Stimulated activated naive CD8-positive, alpha-beta T cell treated with anti-CD3 and anti-CD28 coated beads, Interleukin-15, amount 100 ng/mL, for 72 hours (primary cell): Measurements from ENCODE around the gene ERICH4.
"Not testable (repeated sequence)": the region's sequence is repeated elsewhere in the genome, so short reads cannot be mapped to it uniquely, and the experiment has no call there.

Source experiments
- ATAC-seq: fragments of 150-1000 bp; cut with Tn5 transposase; 2 replicates; pipeline ENCODE4 v1.10.0; 2021; ENCODE audit warnings: mild to moderate bottlenecking, moderate library complexity
- DNase-seq, 2 donors: peaks; one replicate each; pipeline ENCODE4 v3.0.0; 2021 to 2022
- H3K27ac Mint-ChIP-seq, 2 donors: one replicate each; pipeline ENCODE4 v1.8.0; 2022; ENCODE audit warnings: mild to moderate bottlenecking in 2 of 2, mixed read lengths in 2 of 2, moderate library complexity in 2 of 2
- H3K27me3 Mint-ChIP-seq: one replicate; pipeline ENCODE4 v1.8.0; 2022; ENCODE audit warnings: mixed read lengths
- H3K4me1 Mint-ChIP-seq: one replicate; pipeline ENCODE4 v1.8.0; 2022; ENCODE audit warnings: mild to moderate bottlenecking, mixed read lengths
- H3K4me3 Mint-ChIP-seq, 2 donors: one replicate each; pipeline ENCODE4 v1.8.0; 2022; ENCODE audit warnings: mild to moderate bottlenecking in 2 of 2, mixed read lengths in 2 of 2, moderate library complexity in 1 of 2
- H3K9me3 Mint-ChIP-seq, 2 donors: one replicate each; pipeline ENCODE4 v1.8.0; 2022; ENCODE audit warnings: mixed read lengths in 2 of 2

Gene ERICH4

GRCh38 chr19:41442473-41443355, at the start of gene ERICH4:
Gene ERICH4 (plus strand): TSS chr19:41443156. CDS start chr19:41443170, 14 bp downstream.
- no peak for ATAC-seq
- peak within 1 kb of the TSS in 1 of 2 donors; percentile 6 for H3K27ac Mint-ChIP-seq

GRCh38 chr19:41395355-41395754, 47.6 kb upstream of the ERICH4 start:
- peak overlapping the region in 1 of 2 donors; percentile 49 for H3K27ac Mint-ChIP-seq

More at GRCh38 chr19:41442473-41443355, at the start of gene ERICH4:
- DNase-seq: no peak
- peaks cover 7% of the 10 kb centered on the region for H3K27me3 Mint-ChIP-seq
- no peak within 1 kb of the TSS for H3K4me3 Mint-ChIP-seq
- H3K4me1 Mint-ChIP-seq: peaks cover 5% of the 10 kb centered on the region
- H3K9me3 Mint-ChIP-seq: no peaks in the 10 kb centered on the region

GRCh38 chr19:41397086-41398049, 45.6 kb upstream of the ERICH4 start, which contains the start of the genes BCKDHA and EXOSC5:
Gene BCKDHA (plus strand): TSS chr19:41397818. CDS start chr19:41397828, 10 bp downstream.
Gene EXOSC5 (minus strand): TSS chr19:41397359. CDS start chr19:41397328, 31 bp downstream.
- peak; percentile 98 for ATAC-seq
- Mint-ChIP-seq H3K27me3 (no peaks in the 10 kb centered on the region), H3K4me1 (peaks cover 43% of the 10 kb centered on the region), H3K9me3 (no peaks in the 10 kb centered on the region), H3K27ac (peak within 1 kb of the TSS; percentile 100), H3K4me3 (peak within 1 kb of the TSS; percentile 98 to 100)
- DNase-seq: peak; percentile 98 to 99

More at GRCh38 chr19:41395355-41395754, 47.6 kb upstream of the ERICH4 start:
- ATAC-seq (no peak), DNase-seq (no peak)
- H3K9me3 Mint-ChIP-seq: no peaks in the 10 kb centered on the region
- H3K4me1 Mint-ChIP-seq: peaks cover 37% of the 10 kb centered on the region
- H3K4me3 Mint-ChIP-seq: peak overlapping the region; percentile 6 to 44
- H3K27me3 Mint-ChIP-seq: no peaks in the 10 kb centered on the region

- Mint-ChIP-seq H3K27me3 (no peaks in the 10 kb centered on the region), H3K4me3 (peak overlapping the region; percentile 98 to 100)
- no peak for DNase-seq
Measured at GRCh38 chr19:41398050-41398418, 44.9 kb upstream of the ERICH4 start.

GRCh38 chr19:41398598-41398997, 44.4 kb upstream of the ERICH4 start:
- Mint-ChIP-seq H3K9me3 (no peaks in the 10 kb centered on the region), H3K27me3 (no peaks in the 10 kb centered on the region), H3K27ac (peak overlapping the region; percentile 100), H3K4me1 (peaks cover 51% of the 10 kb centered on the region), H3K4me3 (peak overlapping the region; percentile 98 to 100)
- DNase-seq (no peak), ATAC-seq (no peak)

More at GRCh38 chr19:41398050-41398418, 44.9 kb upstream of the ERICH4 start:
- Mint-ChIP-seq H3K27ac (peak overlapping the region; percentile 100), H3K4me1 (peaks cover 45% of the 10 kb centered on the region), H3K9me3 (no peaks in the 10 kb centered on the region)
- no peak for ATAC-seq

- peaks cover 55% of the 10 kb centered on the region for H3K4me1 Mint-ChIP-seq
- H3K4me3 Mint-ChIP-seq: peak overlapping the region; percentile 98 to 100
- DNase-seq (no peak), ATAC-seq (no peak)
- peak overlapping the region in 1 of 2 donors; percentile 14 for H3K27ac Mint-ChIP-seq
- no peaks in the 10 kb centered on the region for H3K9me3 Mint-ChIP-seq
- H3K27me3 Mint-ChIP-seq: no peaks in the 10 kb centered on the region
Measured at GRCh38 chr19:41399091-41399490, 43.9 kb upstream of the ERICH4 start.

GRCh38 chr19:41399525-41399924, 43.4 kb upstream of the ERICH4 start:
- peak overlapping the region; percentile 44 for H3K4me3 Mint-ChIP-seq
- ATAC-seq (no peak), DNase-seq (no peak)
- peak overlapping the region in 1 of 2 donors; percentile 44 for H3K27ac Mint-ChIP-seq
- no peaks in the 10 kb centered on the region for H3K9me3 Mint-ChIP-seq
- no peaks in the 10 kb centered on the region for H3K27me3 Mint-ChIP-seq
- peaks cover 55% of the 10 kb centered on the region for H3K4me1 Mint-ChIP-seq

GRCh38 chr19:41401483-41401882, 41.5 kb upstream of the ERICH4 start:
- Mint-ChIP-seq H3K27ac (no peak overlapping the region), H3K4me1 (peaks cover 39% of the 10 kb centered on the region), H3K4me3 (no peak overlapping the region), H3K9me3 (no peaks in the 10 kb centered on the region), H3K27me3 (no peaks in the 10 kb centered on the region)
- DNase-seq: no peak
- ATAC-seq: no peak

GRCh38 chr19:41402010-41402409, 40.9 kb upstream of the ERICH4 start:
- H3K9me3 Mint-ChIP-seq: no peaks in the 10 kb centered on the region
- ATAC-seq (no peak), DNase-seq (no peak)
- no peak overlapping the region for H3K4me3 Mint-ChIP-seq
- H3K27me3 Mint-ChIP-seq: no peaks in the 10 kb centered on the region
- H3K4me1 Mint-ChIP-seq: peaks cover 38% of the 10 kb centered on the region
- H3K27ac Mint-ChIP-seq: peak overlapping the region in 1 of 2 donors; percentile 12

- no peak overlapping the region for H3K4me3 Mint-ChIP-seq
- no peaks in the 10 kb centered on the region for H3K9me3 Mint-ChIP-seq
- no peaks in the 10 kb centered on the region for H3K27me3 Mint-ChIP-seq
- ATAC-seq (no peak), DNase-seq (no peak)
- H3K27ac Mint-ChIP-seq: no peak overlapping the region
- peaks cover 33% of the 10 kb centered on the region for H3K4me1 Mint-ChIP-seq
Measured at GRCh38 chr19:41403181-41403970, 39.6 kb upstream of the ERICH4 start.

- Mint-ChIP-seq H3K27ac (no peak overlapping the region), H3K4me3 (no peak overlapping the region), H3K27me3 (no peaks in the 10 kb centered on the region), H3K4me1 (peaks cover 21% of the 10 kb centered on the region), H3K9me3 (no peaks in the 10 kb centered on the region)
- no peak for DNase-seq
- ATAC-seq: no peak
Measured at GRCh38 chr19:41405776-41406175, 37.2 kb upstream of the ERICH4 start.

GRCh38 chr19:41407271-41407670, 35.7 kb upstream of the ERICH4 start:
- no peaks in the 10 kb centered on the region for H3K9me3 Mint-ChIP-seq
- peaks cover 17% of the 10 kb centered on the region for H3K4me1 Mint-ChIP-seq
- H3K27ac Mint-ChIP-seq: no peak overlapping the region
- DNase-seq (no peak), ATAC-seq (no peak)
- H3K4me3 Mint-ChIP-seq: no peak overlapping the region
- H3K27me3 Mint-ChIP-seq: no peaks in the 10 kb centered on the region

GRCh38 chr19:41408256-41408655, 34.7 kb upstream of the ERICH4 start:
- Mint-ChIP-seq H3K9me3 (no peaks in the 10 kb centered on the region), H3K27ac (no peak overlapping the region), H3K4me1 (peaks cover 12% of the 10 kb centered on the region), H3K4me3 (no peak overlapping the region), H3K27me3 (no peaks in the 10 kb centered on the region)
- DNase-seq: no peak
- no peak for ATAC-seq

- not testable (repeated sequence) for H3K4me3 Mint-ChIP-seq, H3K9me3 Mint-ChIP-seq, H3K4me1 Mint-ChIP-seq
Measured at GRCh38 chr19:41408846-41409245, 34.1 kb upstream of the ERICH4 start.

GRCh38 chr19:41409288-41409687, 33.7 kb upstream of the ERICH4 start:
- H3K4me1 Mint-ChIP-seq: peaks cover 5% of the 10 kb centered on the region
- no peak overlapping the region for H3K27ac Mint-ChIP-seq
- ATAC-seq: no peak
- no peaks in the 10 kb centered on the region for H3K9me3 Mint-ChIP-seq
- no peak for DNase-seq
- H3K27me3 Mint-ChIP-seq: no peaks in the 10 kb centered on the region
- no peak overlapping the region for H3K4me3 Mint-ChIP-seq

More at GRCh38 chr19:41408846-41409245, 34.1 kb upstream of the ERICH4 start:
- not testable (repeated sequence) for H3K27ac Mint-ChIP-seq, ATAC-seq, DNase-seq, H3K27me3 Mint-ChIP-seq
